Measurements from ENCODE around the gene RASGEF1C. TPM values are rescaled to one million over a fixed set of nuclear protein-coding genes. Genes with fewer than 3 reads are reported as not detected.

The RASGEF1C gene
- total and polyA plus RNA-seq, 10 of the 15 experiments (the other 5 are each of a cell fraction or from before 2014, with no cell fraction given) = not detected

GRCh38 chr5:180140571-180140970, 68.4 kb downstream of the RASGEF1C start:
- no peak overlapping the region for H3K4me2 ChIP-seq (ENCODE audit: control insufficient read depth, insufficient read depth)
- SMC1A ChIA-PET (ENCODE audit: uncharacterized antibody, unreplicated experiment) = no interaction called here
- no TSS peak for BruUV-seq (replicated peaks)
- no peak overlapping the region for H3K9ac ChIP-seq (ENCODE audit: control insufficient read depth, insufficient read depth, low read length)
- DNase-seq (ENCODE audit: low read depth, low spot score) (no peak), ATAC-seq (no peak), FAIRE-seq (no peak)
- H3K36me3 ChIP-seq (ENCODE audit: control insufficient read depth in 2 of 2, insufficient read depth in 2 of 2, low read length in 1 of 2) = no peaks in the 10 kb centered on the region
- no peak overlapping the region for H3K27ac ChIP-seq (ENCODE audit: control insufficient read depth, insufficient read depth)
- H3K4me3 ChIP-seq = no peak overlapping the region
- in situ Hi-C loops (cut with MboI) = no loop called here
- no peaks in the 10 kb centered on the region for H3K79me2 ChIP-seq (ENCODE audit: control insufficient read depth, insufficient read depth, low read length)
- WGBS (ENCODE audit: insufficient coverage, insufficient replicate concordance, low lambda C conversion rate, missing lambda C conversion rate) = 35% methylated on average over 9 of the region's 9 CpGs
- no peaks in the 10 kb centered on the region for H3K4me1 ChIP-seq (ENCODE audit: control insufficient read depth, insufficient read depth, low read length)
- no peaks in the 10 kb centered on the region; the same call in 2 of the 3 replicates for H3K9me3 ChIP-seq (replicated peaks; ENCODE audit: control insufficient read depth, insufficient read depth, low read length)
- intact Hi-C loops (cut with micrococcal nuclease; ENCODE audit: unreplicated experiment) = no loop called here
- H3K27me3 ChIP-seq (replicated peaks in 1 of 2; ENCODE audit: control insufficient read depth in 2 of 2, insufficient read depth in 2 of 2, low read length in 1 of 2) = no peaks in the 10 kb centered on the region
- TF ChIP-seq HDAC2 (IDR thresholded peaks at IDR 0.05) (no peak), LARP7 (IDR thresholded peaks at IDR 0.05) (no peak), GABPA (IDR thresholded peaks at IDR 0.05; ENCODE audit: low read depth) (no peak), RUNX3 (IDR thresholded peaks at IDR 0.05; ENCODE audit: low read length) (no peak), BMI1 (IDR thresholded peaks at IDR 0.05; ENCODE audit: borderline replicate concordance) (no peak), ZBED1 (IDR thresholded peaks at IDR 0.05; ENCODE audit: borderline replicate concordance) (no peak), BHLHE40 (IDR thresholded peaks at IDR 0.05; ENCODE audit: borderline replicate concordance in 1 of 2, low read depth in 2 of 2, low read length in 1 of 2) (no peak), NFYA (IDR thresholded peaks at IDR 0.05; ENCODE audit: borderline replicate concordance, low read depth, low read length) (no peak), KAT2A (conservative IDR thresholded peaks at IDR 0.05; ENCODE audit: control insufficient read depth, low read depth, low read length) (no peak), SMARCA5 (IDR thresholded peaks at IDR 0.05) (no peak), CHD2 (IDR thresholded peaks at IDR 0.05; ENCODE audit: borderline replicate concordance, low read depth, low read length) (no peak), RCOR1 (conservative IDR thresholded peaks at IDR 0.05; ENCODE audit: low read depth, low read length) (no peak), ZNF207 (IDR thresholded peaks at IDR 0.05; ENCODE audit: borderline replicate concordance) (no peak), RFX5 (IDR thresholded peaks at IDR 0.05; ENCODE audit: low read depth, low read length) (no peak), ELK1 (IDR thresholded peaks at IDR 0.05; ENCODE audit: low read depth, low read length) (no peak)
- TF ChIP-seq, protein P1, sequence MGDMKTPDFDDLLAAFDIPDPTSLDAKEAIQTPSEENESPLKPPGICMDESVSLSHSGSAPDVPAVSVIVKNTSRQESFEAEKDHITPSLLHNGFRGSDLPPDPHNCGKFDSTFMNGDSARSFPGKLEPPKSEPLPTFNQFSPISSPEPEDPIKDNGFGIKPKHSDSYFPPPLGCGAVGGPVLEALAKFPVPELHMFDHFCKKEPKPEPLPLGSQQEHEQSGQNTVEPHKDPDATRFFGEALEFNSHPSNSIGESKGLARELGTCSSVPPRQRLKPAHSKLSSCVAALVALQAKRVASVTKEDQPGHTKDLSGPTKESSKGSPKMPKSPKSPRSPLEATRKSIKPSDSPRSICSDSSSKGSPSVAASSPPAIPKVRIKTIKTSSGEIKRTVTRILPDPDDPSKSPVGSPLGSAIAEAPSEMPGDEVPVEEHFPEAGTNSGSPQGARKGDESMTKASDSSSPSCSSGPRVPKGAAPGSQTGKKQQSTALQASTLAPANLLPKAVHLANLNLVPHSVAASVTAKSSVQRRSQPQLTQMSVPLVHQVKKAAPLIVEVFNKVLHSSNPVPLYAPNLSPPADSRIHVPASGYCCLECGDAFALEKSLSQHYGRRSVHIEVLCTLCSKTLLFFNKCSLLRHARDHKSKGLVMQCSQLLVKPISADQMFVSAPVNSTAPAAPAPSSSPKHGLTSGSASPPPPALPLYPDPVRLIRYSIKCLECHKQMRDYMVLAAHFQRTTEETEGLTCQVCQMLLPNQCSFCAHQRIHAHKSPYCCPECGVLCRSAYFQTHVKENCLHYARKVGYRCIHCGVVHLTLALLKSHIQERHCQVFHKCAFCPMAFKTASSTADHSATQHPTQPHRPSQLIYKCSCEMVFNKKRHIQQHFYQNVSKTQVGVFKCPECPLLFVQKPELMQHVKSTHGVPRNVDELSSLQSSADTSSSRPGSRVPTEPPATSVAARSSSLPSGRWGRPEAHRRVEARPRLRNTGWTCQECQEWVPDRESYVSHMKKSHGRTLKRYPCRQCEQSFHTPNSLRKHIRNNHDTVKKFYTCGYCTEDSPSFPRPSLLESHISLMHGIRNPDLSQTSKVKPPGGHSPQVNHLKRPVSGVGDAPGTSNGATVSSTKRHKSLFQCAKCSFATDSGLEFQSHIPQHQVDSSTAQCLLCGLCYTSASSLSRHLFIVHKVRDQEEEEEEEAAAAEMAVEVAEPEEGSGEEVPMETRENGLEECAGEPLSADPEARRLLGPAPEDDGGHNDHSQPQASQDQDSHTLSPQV (IDR thresholded peaks at IDR 0.05) = no peak
- TF ChIP-seq, protein P2, sequence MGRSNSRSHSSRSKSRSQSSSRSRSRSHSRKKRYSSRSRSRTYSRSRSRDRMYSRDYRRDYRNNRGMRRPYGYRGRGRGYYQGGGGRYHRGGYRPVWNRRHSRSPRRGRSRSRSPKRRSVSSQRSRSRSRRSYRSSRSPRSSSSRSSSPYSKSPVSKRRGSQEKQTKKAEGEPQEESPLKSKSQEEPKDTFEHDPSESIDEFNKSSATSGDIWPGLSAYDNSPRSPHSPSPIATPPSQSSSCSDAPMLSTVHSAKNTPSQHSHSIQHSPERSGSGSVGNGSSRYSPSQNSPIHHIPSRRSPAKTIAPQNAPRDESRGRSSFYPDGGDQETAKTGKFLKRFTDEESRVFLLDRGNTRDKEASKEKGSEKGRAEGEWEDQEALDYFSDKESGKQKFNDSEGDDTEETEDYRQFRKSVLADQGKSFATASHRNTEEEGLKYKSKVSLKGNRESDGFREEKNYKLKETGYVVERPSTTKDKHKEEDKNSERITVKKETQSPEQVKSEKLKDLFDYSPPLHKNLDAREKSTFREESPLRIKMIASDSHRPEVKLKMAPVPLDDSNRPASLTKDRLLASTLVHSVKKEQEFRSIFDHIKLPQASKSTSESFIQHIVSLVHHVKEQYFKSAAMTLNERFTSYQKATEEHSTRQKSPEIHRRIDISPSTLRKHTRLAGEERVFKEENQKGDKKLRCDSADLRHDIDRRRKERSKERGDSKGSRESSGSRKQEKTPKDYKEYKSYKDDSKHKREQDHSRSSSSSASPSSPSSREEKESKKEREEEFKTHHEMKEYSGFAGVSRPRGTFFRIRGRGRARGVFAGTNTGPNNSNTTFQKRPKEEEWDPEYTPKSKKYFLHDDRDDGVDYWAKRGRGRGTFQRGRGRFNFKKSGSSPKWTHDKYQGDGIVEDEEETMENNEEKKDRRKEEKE (IDR thresholded peaks at IDR 0.05) = no peak
- H4K20me1 ChIP-seq (ENCODE audit: control insufficient read depth, insufficient read depth) = no peaks in the 10 kb centered on the region
- CTCF ChIA-PET = no interaction called here
- RAD21 ChIA-PET (ENCODE audit: unreplicated experiment) = no interaction called here
- POLR2A ChIA-PET = no interaction called here
- H2AFZ ChIP-seq (ENCODE audit: control insufficient read depth, low read depth, low read length) = no peak overlapping the region

All from GM12878 (cell line).